ENCODE results near the gene NETO2. TPM values are rescaled to one million over a fixed set of nuclear protein-coding genes. Genes with fewer than 3 reads are reported as not detected.

NETO2 gene
- total and polyA plus RNA-seq, 2 of the 13 experiments (the other 11 are each of a cell fraction or from before 2014, with no cell fraction given), result 8.2 to 13.5 TPM

- TF ChIP-seq HNF4G (IDR thresholded peaks at IDR 0.05; ENCODE audit: borderline replicate concordance, low read depth, low read length) (peak; percentile 28; the same call in 1 of the 2 replicates), HNF4G (CRISPR knock-in tag; IDR thresholded peaks at IDR 0.05; ENCODE audit: borderline replicate concordance, low read depth) (no peak; the same call in 1 of the 2 replicates), SNRNP70 (IDR thresholded peaks at IDR 0.05; ENCODE audit: low read depth, low read length) (no peak), SALL1 (CRISPR knock-in tag; IDR thresholded peaks at IDR 0.05) (peak; percentile 89), PBX3 (CRISPR knock-in tag; IDR thresholded peaks at IDR 0.05; ENCODE audit: borderline replicate concordance) (no peak), HNRNPUL1 (IDR thresholded peaks at IDR 0.05; ENCODE audit: low read depth, low read length) (no peak), ZFP36L2 (CRISPR knock-in tag; IDR thresholded peaks at IDR 0.05) (no peak), MEIS1 (CRISPR knock-in tag; IDR thresholded peaks at IDR 0.05; ENCODE audit: borderline replicate concordance) (no peak; the same call in 1 of the 2 replicates), TRAFD1 (CRISPR knock-in tag; IDR thresholded peaks at IDR 0.05; ENCODE audit: borderline replicate concordance) (0 out of 2 replicates have a peak, but pooled peaks have one; percentile 13), MEIS2 (CRISPR knock-in tag; IDR thresholded peaks at IDR 0.05) (peak; percentile 91), CSRNP2 (CRISPR knock-in tag; conservative IDR thresholded peaks at IDR 0.05; ENCODE audit: low read depth) (no peak), ZBTB10 (CRISPR knock-in tag; IDR thresholded peaks at IDR 0.05; ENCODE audit: borderline replicate concordance) (no peak; the same call in 1 of the 2 replicates), ZKSCAN1 (IDR thresholded peaks at IDR 0.05; ENCODE audit: low read length) (no peak), STAT6 (CRISPR knock-in tag; IDR thresholded peaks at IDR 0.05; ENCODE audit: borderline replicate concordance) (no peak), NKX3-1 (CRISPR knock-in tag; IDR thresholded peaks at IDR 0.05) (0 out of 2 replicates have a peak, but pooled peaks have one; percentile 58), ZNF607 (CRISPR knock-in tag; IDR thresholded peaks at IDR 0.05; ENCODE audit: borderline replicate concordance) (peak; percentile 65; the same call in 1 of the 2 replicates), GFI1 (CRISPR knock-in tag; IDR thresholded peaks at IDR 0.05; ENCODE audit: borderline replicate concordance) (peak; percentile 32; the same call in 1 of the 2 replicates), AKAP8 (CRISPR knock-in tag; IDR thresholded peaks at IDR 0.05) (no peak)
Observed at GRCh38 chr16:47058295-47059086, 85.3 kb downstream of the NETO2 start (continued).

Data from HepG2 (cell line).